Loucy (cell line): ENCODE data around the gene KPNA5.
"Not testable (repeated sequence)": the region's sequence is repeated elsewhere in the genome, so short reads cannot be mapped to it uniquely, and the experiment has no call there.

Experiments used
- H2AFZ ChIP-seq: fragments of 200-600 bp; sonication (generic); 2 replicates; pipeline ENCODE4 v1.6.0; 2016; ENCODE audit warnings: antibody characterized with exemption, mild to moderate bottlenecking, low read length, moderate library complexity
- H3F3A ChIP-seq: fragments of 200-600 bp; 2 replicates; pipeline ENCODE4 v1.6.0; 2016; ENCODE audit warnings: antibody characterized with exemption, low read depth, mild to moderate bottlenecking
- H3K27me3 ChIP-seq: fragments of 200-600 bp; sonication (generic); 2 replicates; pipeline ENCODE4 v1.6.1; 2014; ENCODE audit warnings: low read length, mild to moderate bottlenecking; ENCODE audit not compliant: insufficient read depth, poor library complexity, severe bottlenecking
- H3K36me3 ChIP-seq: fragments of 200-600 bp; sonication (generic); 2 replicates; pipeline ENCODE4 v1.6.1; 2016; ENCODE audit warnings: low read length; ENCODE audit not compliant: insufficient read depth
- H3K4me1 ChIP-seq: fragments of 200-600 bp; sonication (generic); 2 replicates; pipeline ENCODE4 v1.5.1; 2014; ENCODE audit warnings: low read length, mild to moderate bottlenecking; ENCODE audit not compliant: insufficient read depth, poor library complexity, severe bottlenecking
- H3K4me2 ChIP-seq: fragments of 200-600 bp; sonication (generic); 2 replicates; pipeline ENCODE4 v1.6.0; 2014; ENCODE audit warnings: antibody characterized with exemption, low read length, low read depth, mild to moderate bottlenecking; ENCODE audit not compliant: poor library complexity, severe bottlenecking
- H3K4me3 ChIP-seq: fragments of 200-600 bp; sonication (generic); 2 replicates; pipeline ENCODE4 v1.5.1; 2014; ENCODE audit warnings: low read length, mild to moderate bottlenecking, mixed read lengths; ENCODE audit not compliant: poor library complexity, severe bottlenecking
- H3K79me2 ChIP-seq: fragments of 200-600 bp; sonication (generic); 2 replicates; pipeline ENCODE4 v1.6.1; 2014; ENCODE audit warnings: low read length; ENCODE audit not compliant: insufficient read depth
- H3K9ac ChIP-seq: fragments of 200-600 bp; sonication (generic); 2 replicates; pipeline ENCODE4 v1.6.0; 2014; ENCODE audit warnings: mild to moderate bottlenecking, low read depth, low read length, moderate library complexity; ENCODE audit not compliant: poor library complexity, severe bottlenecking
- H3K9me2 ChIP-seq: fragments of 200-600 bp; sonication (generic); replicated peaks from 2 replicates; pipeline ENCODE4 v1.6.1; 2016; ENCODE audit warnings: low read depth, low read length, mixed read lengths
- H3K9me3 ChIP-seq: fragments of 200-600 bp; sonication (generic); 2 replicates; pipeline ENCODE4 v1.6.1; 2014; ENCODE audit warnings: mild to moderate bottlenecking, antibody characterized with exemption, low read length, low read depth; ENCODE audit not compliant: insufficient read depth
- H4K20me1 ChIP-seq: fragments of 200-600 bp; sonication (generic); 2 replicates; pipeline ENCODE4 v1.6.0; 2014; ENCODE audit warnings: antibody characterized with exemption, low read length, mild to moderate bottlenecking; ENCODE audit not compliant: insufficient read depth, poor library complexity, severe bottlenecking
- CTCF ChIP-seq: fragments of 200-600 bp; sonication (generic); conservative IDR thresholded peaks from 2 replicates; pipeline ENCODE4 v1.5.1; 2014; ENCODE audit warnings: mild to moderate bottlenecking, antibody characterized with exemption, low read length
- EZH2phosphoT487 ChIP-seq: fragments of 200-600 bp; IDR thresholded peaks from 2 replicates; pipeline ENCODE4 v1.6.1; 2018; ENCODE audit warnings: antibody characterized with exemption, mild to moderate bottlenecking, moderate library complexity, borderline replicate concordance

Gene KPNA5

GRCh38 chr6:116730513-116730912 lies 49.5 kb downstream of the KPNA5 start:
- H3K9ac ChIP-seq = no peak overlapping the region
- H3K36me3 ChIP-seq = peaks cover 58% of the 10 kb centered on the region

GRCh38 chr6:116737004-116737403 lies 56.0 kb downstream of the KPNA5 start:
- TF ChIP-seq CTCF = no peak
- TF ChIP-seq EZH2phosphoT487 = no peak
- H3K27me3 ChIP-seq = no peaks in the 10 kb centered on the region
- H3K9me3 ChIP-seq = no peaks in the 10 kb centered on the region
- H3K79me2 ChIP-seq = no peaks in the 10 kb centered on the region
- H3K4me1 ChIP-seq = peaks cover 4% of the 10 kb centered on the region
- no peaks in the 10 kb centered on the region for H3K9me2 ChIP-seq
- H3F3A ChIP-seq = no peaks in the 10 kb centered on the region
- no peak overlapping the region for H3K4me3 ChIP-seq
- H2AFZ ChIP-seq = no peak overlapping the region
- H3K36me3 ChIP-seq = peaks cover 6% of the 10 kb centered on the region; the same call in 1 of the 2 replicates
- no peak overlapping the region for H3K9ac ChIP-seq
- no peak overlapping the region for H3K4me2 ChIP-seq
- H4K20me1 ChIP-seq = no peaks in the 10 kb centered on the region

More at GRCh38 chr6:116730513-116730912, 49.5 kb downstream of the KPNA5 start:
- Histone ChIP-seq H3K9me3 (no peaks in the 10 kb centered on the region), H3F3A (no peaks in the 10 kb centered on the region), H4K20me1 (no peaks in the 10 kb centered on the region), H3K9me2 (no peaks in the 10 kb centered on the region), H2AFZ (no peak overlapping the region), H3K79me2 (no peaks in the 10 kb centered on the region), H3K4me1 (no peaks in the 10 kb centered on the region), H3K4me3 (no peak overlapping the region), H3K4me2 (no peak overlapping the region), H3K27me3 (no peaks in the 10 kb centered on the region)
- TF ChIP-seq CTCF (no peak), EZH2phosphoT487 (no peak)

GRCh38 chr6:116740486-116740885 lies 59.5 kb downstream of the KPNA5 start:
- not testable (repeated sequence) for H3F3A ChIP-seq, H3K9me3 ChIP-seq, H3K4me2 ChIP-seq, H3K9ac ChIP-seq, H3K79me2 ChIP-seq, H3K4me1 ChIP-seq, H3K4me3 ChIP-seq, H3K9me2 ChIP-seq, H2AFZ ChIP-seq, H3K36me3 ChIP-seq, H3K27me3 ChIP-seq, H4K20me1 ChIP-seq

GRCh38 chr6:116741571-116741970 lies 60.6 kb downstream of the KPNA5 start:
- no peaks in the 10 kb centered on the region for H3K9me2 ChIP-seq

More at GRCh38 chr6:116741571-116741970, 60.6 kb downstream of the KPNA5 start:
- Histone ChIP-seq H4K20me1 (no peaks in the 10 kb centered on the region), H2AFZ (no peak overlapping the region), H3K4me2 (no peak overlapping the region), H3K36me3 (no peaks in the 10 kb centered on the region), H3F3A (no peaks in the 10 kb centered on the region), H3K4me3 (no peak overlapping the region), H3K27me3 (no peaks in the 10 kb centered on the region), H3K9ac (no peak overlapping the region), H3K79me2 (no peaks in the 10 kb centered on the region), H3K4me1 (peaks cover 4% of the 10 kb centered on the region), H3K9me3 (no peaks in the 10 kb centered on the region)
- no peak for TF ChIP-seq EZH2phosphoT487
- no peak for TF ChIP-seq CTCF
